SKM-1 (cell line): ENCODE results near the gene TTK.
"Not testable (repeated sequence)": the region's sequence is repeated elsewhere in the genome, so short reads cannot be mapped to it uniquely, and the experiment has no call there.

Experiments
- DNase-seq: peaks from one replicate; lab custom pipeline; 2025; ENCODE audit not compliant: unreplicated experiment; lab: John Stamatoyannopoulos, UW

The TTK gene

GRCh38 chr6:80021131-80021530 lies 16.7 kb downstream of the TTK start:
- DNase-seq, result no peak

GRCh38 chr6:80021591-80021990 lies 17.1 kb downstream of the TTK start:
- DNase-seq, result no peak

GRCh38 chr6:80022803-80023202 lies 18.4 kb downstream of the TTK start:
- no peak for DNase-seq

GRCh38 chr6:80028589-80028988 lies 24.1 kb downstream of the TTK start:
- DNase-seq, result no peak

GRCh38 chr6:80029470-80029869 lies 25.0 kb downstream of the TTK start:
- DNase-seq, result no peak

- not testable (repeated sequence) for DNase-seq
Measured at GRCh38 chr6:80048220-80048619, 43.8 kb downstream of the TTK start.

- DNase-seq, result no peak
Measured at GRCh38 chr6:80060774-80061173, 56.3 kb downstream of the TTK start.

- not testable (repeated sequence) for DNase-seq
Measured at GRCh38 chr6:80068146-80068545, 63.7 kb downstream of the TTK start.

- not testable (repeated sequence) for DNase-seq
Measured at GRCh38 chr6:80070431-80070830, 66.0 kb downstream of the TTK start.

- no peak for DNase-seq
Measured at GRCh38 chr6:80077067-80077466, 72.6 kb downstream of the TTK start.

- no peak for DNase-seq
Measured at GRCh38 chr6:80088637-80089036, 84.2 kb downstream of the TTK start.

- no peak for DNase-seq
Measured at GRCh38 chr6:80091506-80091905, 87.1 kb downstream of the TTK start.
